ENCODE measurements around the gene ZKSCAN8.

DNA sequence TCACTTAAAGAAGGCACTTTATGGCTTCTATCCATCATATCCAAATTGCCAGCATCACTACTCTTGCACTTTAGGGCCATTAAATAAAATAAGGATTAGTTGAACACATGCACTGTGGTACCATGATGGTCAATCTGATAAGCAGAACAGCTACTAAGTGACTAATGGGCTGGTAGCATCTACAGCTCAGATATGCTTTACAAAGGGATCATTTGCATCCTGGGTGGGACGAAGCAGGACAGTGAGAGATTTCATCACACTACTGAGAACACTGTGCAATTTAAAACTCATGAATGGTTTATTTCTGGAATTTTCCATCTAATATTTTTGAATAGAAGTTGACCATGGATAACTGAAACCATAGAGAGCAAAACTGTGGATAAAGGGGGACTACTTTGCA, 58.3 kb downstream of the ZKSCAN8 start:
- TF ChIP-seq CTCF (conservative IDR thresholded peaks at IDR 0.05; ENCODE audit: low read length) (no peak), EZH2phosphoT487 (IDR thresholded peaks at IDR 0.05; ENCODE audit: borderline replicate concordance, low read depth, low read length) (no peak)

Data from OCI-LY7 (cell line).